Endothelial cell of umbilical vein (primary cell): ENCODE results near the gene VSNL1. TPM values are rescaled to one million over a fixed set of nuclear protein-coding genes. Genes with fewer than 3 reads are reported as not detected.

ENCODE experiments used
- BruUV-seq: library from RNA; stranded (reverse); fragments of 400-500 nt; replicated peaks from 2 replicates; lab custom pipeline; 2021; lab: Mats Ljungman, UMichigan
- CTCF ChIA-PET: fragments of 300-600, 350-600 bp; sonication (Branson Sonifier 250); formaldehyde crosslinking; loops from one replicate; lab custom pipeline; 2021; ENCODE audit warnings: antibody characterized with exemption, inconsistent platforms; lab: Charles Lee
- POLR2A ChIA-PET: fragments of 300-600, 350-600 bp; sonication (Branson Sonifier 250); formaldehyde crosslinking; loops from one replicate; lab custom pipeline; 2021; ENCODE audit warnings: antibody characterized with exemption, inconsistent platforms; lab: Charles Lee
- DNase-seq: peaks from one replicate; pipeline ENCODE4 v3.0.0-alpha.2; 2011; ENCODE audit warnings: low read depth, low spot score
- FAIRE-seq: peaks from 2 replicates; lab custom pipeline; 2011; peaks lifted over from hg19 to GRCh38; lab: Jason Lieb, UNC
- H2AFZ ChIP-seq: 2 replicates; pipeline ENCODE4 v1.6.0; 2012; ENCODE audit warnings: low read depth, low read length, control low read depth, inconsistent platforms
- H3K27ac ChIP-seq: 2 replicates; pipeline ENCODE4 v1.5.1; 2011; ENCODE audit warnings: low read depth, mild to moderate bottlenecking, control low read depth, low read length, moderate library complexity; ENCODE audit not compliant: insufficient read depth
- H3K27me3 ChIP-seq, 2 experiments: 2 replicates each; pipeline versions ENCODE4 v1.6.0 to v1.6.1; 2011; ENCODE audit warnings: low read length in 2 of 2, mixed read lengths in 1 of 2; ENCODE audit not compliant: control insufficient read depth in 2 of 2, insufficient read depth in 2 of 2
- H3K36me3 ChIP-seq, 2 experiments: 2 replicates in 1 of 2; 3 replicates in 1 of 2; pipeline ENCODE4 v1.5.1; 2011; ENCODE audit warnings: low read length in 2 of 2, mild to moderate bottlenecking in 1 of 2, moderate library complexity in 1 of 2; ENCODE audit not compliant: control insufficient read depth in 2 of 2, insufficient read depth in 2 of 2; ENCODE audit errors: extremely low read depth in 1 of 2
- H3K4me1 ChIP-seq: 3 replicates; pipeline ENCODE4 v1.5.1; 2011; ENCODE audit warnings: mild to moderate bottlenecking, low read length; ENCODE audit not compliant: control insufficient read depth, insufficient read depth; ENCODE audit errors: extremely low read depth
- H3K4me2 ChIP-seq: 2 replicates; pipeline ENCODE4 v1.6.1; 2011; ENCODE audit warnings: low read length, control low read depth, mixed read lengths; ENCODE audit not compliant: insufficient read depth
- H3K4me3 ChIP-seq, 3 experiments: fragments of 200-600 bp in 1 of 3; sonication (generic), shearing (Covaris generic) in 1 of 3; replicated peaks in 1 of 3; 2 replicates each; pipeline ENCODE4 v1.5.1; 2011 to 2016; ENCODE audit warnings: control low read depth in 3 of 3, low read length in 3 of 3, mild to moderate bottlenecking in 2 of 3, inconsistent platforms in 1 of 3, low read depth in 1 of 3, moderate library complexity in 1 of 3; ENCODE audit not compliant: insufficient read depth in 1 of 3
- H3K79me2 ChIP-seq: 2 replicates; pipeline ENCODE4 v1.6.0; 2012; ENCODE audit warnings: low read length, inconsistent platforms; ENCODE audit not compliant: control insufficient read depth, insufficient read depth
- H3K9ac ChIP-seq: replicated peaks from 2 replicates; pipeline ENCODE3; 2011; ENCODE audit warnings: low read length, control low read depth; ENCODE audit not compliant: insufficient read depth; ENCODE audit errors: extremely low read depth
- H3K9me1 ChIP-seq: replicated peaks from 3 replicates; pipeline ENCODE4 v1.6.0; 2011; ENCODE audit warnings: mild to moderate bottlenecking, low read length; ENCODE audit not compliant: control insufficient read depth, insufficient read depth; ENCODE audit errors: extremely low read depth
- H3K9me3 ChIP-seq: replicated peaks from 2 replicates; pipeline ENCODE4 v1.5.1; 2012; ENCODE audit warnings: low read length, inconsistent platforms; ENCODE audit not compliant: control insufficient read depth, insufficient read depth
- H4K20me1 ChIP-seq: replicated peaks from 2 replicates; pipeline ENCODE3; 2011; ENCODE audit warnings: mild to moderate bottlenecking, low read length; ENCODE audit not compliant: control insufficient read depth, insufficient read depth; ENCODE audit errors: extremely low read depth
- EZH2 ChIP-seq: IDR thresholded peaks from 2 replicates; pipeline ENCODE4 v1.6.1; 2012; ENCODE audit warnings: borderline replicate concordance, low read depth, mild to moderate bottlenecking, moderate library complexity, low read length, inconsistent platforms; ENCODE audit not compliant: severe bottlenecking
- GATA2 ChIP-seq: IDR thresholded peaks from 2 replicates; pipeline ENCODE4 v1.7.0; 2011; ENCODE audit warnings: low read depth, mild to moderate bottlenecking, moderate library complexity, mixed read lengths, low read length; ENCODE audit not compliant: insufficient read length, insufficient read depth
- JUN ChIP-seq: IDR thresholded peaks from 2 replicates; pipeline ENCODE4 v1.6.1; 2011; ENCODE audit warnings: borderline replicate concordance, low read depth; ENCODE audit not compliant: insufficient read length, insufficient read depth
- MYC ChIP-seq: IDR thresholded peaks from one replicate; pipeline ENCODE4 v1.6.1; 2011; ENCODE audit warnings: mild to moderate bottlenecking, low read depth, low read length
- POLR2A ChIP-seq: IDR thresholded peaks from 2 replicates; pipeline ENCODE4 v1.6.1; 2012; ENCODE audit warnings: low read depth, mild to moderate bottlenecking, control low read depth, low read length
- POLR2AphosphoS5 ChIP-seq: IDR thresholded peaks from 2 replicates; pipeline ENCODE4 v1.6.1; 2012; ENCODE audit warnings: low read depth, mild to moderate bottlenecking, control low read depth, low read length, moderate library complexity; ENCODE audit not compliant: insufficient read depth
- dilution Hi-C: fragments of 300-500 bp; cut with MboI; formaldehyde crosslinking; loops from one replicate; pipeline ENCODE4 v1.15.0; 2019; ENCODE audit warnings: low sequenced_read_pairs; ENCODE audit not compliant: extremely low pct_ligation_motif_present
- intact Hi-C: fragments of 100-400 bp; cut with micrococcal nuclease; formaldehyde crosslinking; loops from one replicate; pipeline ENCODE4 v1.10.0; 2022
- polyA plus RNA-seq, 4 experiments: library from polyadenylated mRNA; depleted of rRNA in 3 of 4; stranded (reverse) in 3 of 4; unstranded in 1 of 4; fragments of >200 nt; gene quantifications; 2 replicates each; pipeline versions ENCODE4 v1.2.1 to v1.2.3, GENCODE V29; 2011 to 2012; ENCODE audit warnings: missing spikeins in 1 of 4
- total RNA-seq: library from RNA; stranded (reverse); gene quantifications from 2 replicates; pipeline ENCODE4 v1.2.3, GENCODE V29; 2021
- TF ChIP-seq, protein P1 (sequence below): IDR thresholded peaks from 2 replicates; pipeline ENCODE4 v1.6.1; 2011; ENCODE audit not compliant: insufficient read depth, insufficient read length
- TF ChIP-seq, protein P2 (sequence below), 2 donors: IDR thresholded peaks; 1 replicate in 1 of 2; 2 replicates in 1 of 2; pipeline ENCODE4 v1.5.1; 2011; ENCODE audit warnings: low read length in 2 of 2, mild to moderate bottlenecking in 2 of 2, moderate library complexity in 2 of 2, control low read depth in 1 of 2, inconsistent platforms in 1 of 2, low read depth in 1 of 2; ENCODE audit not compliant: insufficient read depth in 1 of 2; ENCODE audit errors: extremely low read depth in 1 of 2

Gene VSNL1
- total and polyA plus RNA-seq, 2 donors (not counting 3 experiments of a cell fraction or from before 2014, with no cell fraction given) = not detected

DNA sequence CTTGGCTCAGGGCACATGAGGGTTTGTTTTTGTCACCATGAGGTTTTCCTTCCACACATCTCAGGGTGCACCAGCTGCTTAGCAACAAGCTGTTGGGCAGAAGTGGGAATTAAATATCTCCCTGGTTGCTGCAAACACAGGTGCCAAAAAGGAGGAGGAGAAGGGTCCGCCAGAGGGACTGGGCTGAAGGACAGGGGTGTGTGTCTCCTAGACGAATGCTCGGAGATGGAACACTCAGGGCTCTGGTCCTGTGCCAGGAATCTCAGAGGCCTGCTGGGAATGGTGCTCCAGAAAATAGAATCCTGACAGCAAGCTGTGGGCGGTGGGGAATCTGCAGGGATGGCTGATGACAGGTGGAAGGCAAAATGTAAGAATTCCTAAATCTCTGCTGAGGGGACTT lies 94.5 kb downstream of the VSNL1 start:
- H3K27me3 ChIP-seq = no peaks in the 10 kb centered on the region
- H2AFZ ChIP-seq = no peak overlapping the region
- H3K4me1 ChIP-seq = no peaks in the 10 kb centered on the region
- no TSS peak for BruUV-seq
- no peak overlapping the region for H3K27ac ChIP-seq
- no peaks in the 10 kb centered on the region for H3K9me1 ChIP-seq
- H3K9ac ChIP-seq = no peak overlapping the region
- DNase-seq = no peak
- no peaks in the 10 kb centered on the region for H3K36me3 ChIP-seq
- dilution Hi-C loops (no loop called here), intact Hi-C loops (no loop called here)
- H3K79me2 ChIP-seq = no peaks in the 10 kb centered on the region
- no peak for FAIRE-seq
- no peak overlapping the region for H3K4me3 ChIP-seq
- POLR2A ChIA-PET = no interaction called here
- no peak for TF ChIP-seq JUN
- no peak for TF ChIP-seq POLR2AphosphoS5
- no peak for TF ChIP-seq MYC
- TF ChIP-seq, protein P1, sequence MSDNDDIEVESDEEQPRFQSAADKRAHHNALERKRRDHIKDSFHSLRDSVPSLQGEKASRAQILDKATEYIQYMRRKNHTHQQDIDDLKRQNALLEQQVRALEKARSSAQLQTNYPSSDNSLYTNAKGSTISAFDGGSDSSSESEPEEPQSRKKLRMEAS = no peak
- TF ChIP-seq EZH2 = no peak
- no peak for TF ChIP-seq POLR2A
- TF ChIP-seq, protein P2, sequence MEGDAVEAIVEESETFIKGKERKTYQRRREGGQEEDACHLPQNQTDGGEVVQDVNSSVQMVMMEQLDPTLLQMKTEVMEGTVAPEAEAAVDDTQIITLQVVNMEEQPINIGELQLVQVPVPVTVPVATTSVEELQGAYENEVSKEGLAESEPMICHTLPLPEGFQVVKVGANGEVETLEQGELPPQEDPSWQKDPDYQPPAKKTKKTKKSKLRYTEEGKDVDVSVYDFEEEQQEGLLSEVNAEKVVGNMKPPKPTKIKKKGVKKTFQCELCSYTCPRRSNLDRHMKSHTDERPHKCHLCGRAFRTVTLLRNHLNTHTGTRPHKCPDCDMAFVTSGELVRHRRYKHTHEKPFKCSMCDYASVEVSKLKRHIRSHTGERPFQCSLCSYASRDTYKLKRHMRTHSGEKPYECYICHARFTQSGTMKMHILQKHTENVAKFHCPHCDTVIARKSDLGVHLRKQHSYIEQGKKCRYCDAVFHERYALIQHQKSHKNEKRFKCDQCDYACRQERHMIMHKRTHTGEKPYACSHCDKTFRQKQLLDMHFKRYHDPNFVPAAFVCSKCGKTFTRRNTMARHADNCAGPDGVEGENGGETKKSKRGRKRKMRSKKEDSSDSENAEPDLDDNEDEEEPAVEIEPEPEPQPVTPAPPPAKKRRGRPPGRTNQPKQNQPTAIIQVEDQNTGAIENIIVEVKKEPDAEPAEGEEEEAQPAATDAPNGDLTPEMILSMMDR (IDR thresholded peaks at IDR 0.05; ENCODE audit: extremely low read depth in 1 of 2, insufficient read depth in 1 of 2, low read depth in 1 of 2, low read length in 2 of 2) = no peak
- TF ChIP-seq GATA2 = no peak
- H3K9me3 ChIP-seq = no peaks in the 10 kb centered on the region
- CTCF ChIA-PET = interaction anchor here (1.1 to 3.9 kb wide), 2 partner anchors 11 to 36 kb away, joined by 4 to 34 read pairs; no protein-coding TSS in a partner anchor
- no peak overlapping the region for H3K4me2 ChIP-seq
- no peaks in the 10 kb centered on the region for H4K20me1 ChIP-seq
